ENCODE data around the gene VPS51. TPM values are rescaled to one million over a fixed set of nuclear protein-coding genes. Genes with fewer than 3 reads are reported as not detected.

Gene VPS51
- total and polyA plus RNA-seq, 9 of the 15 experiments (the other 6 are each of a cell fraction or from before 2014, with no cell fraction given), result 1.8 to 143 (median 46.8) TPM

DNA sequence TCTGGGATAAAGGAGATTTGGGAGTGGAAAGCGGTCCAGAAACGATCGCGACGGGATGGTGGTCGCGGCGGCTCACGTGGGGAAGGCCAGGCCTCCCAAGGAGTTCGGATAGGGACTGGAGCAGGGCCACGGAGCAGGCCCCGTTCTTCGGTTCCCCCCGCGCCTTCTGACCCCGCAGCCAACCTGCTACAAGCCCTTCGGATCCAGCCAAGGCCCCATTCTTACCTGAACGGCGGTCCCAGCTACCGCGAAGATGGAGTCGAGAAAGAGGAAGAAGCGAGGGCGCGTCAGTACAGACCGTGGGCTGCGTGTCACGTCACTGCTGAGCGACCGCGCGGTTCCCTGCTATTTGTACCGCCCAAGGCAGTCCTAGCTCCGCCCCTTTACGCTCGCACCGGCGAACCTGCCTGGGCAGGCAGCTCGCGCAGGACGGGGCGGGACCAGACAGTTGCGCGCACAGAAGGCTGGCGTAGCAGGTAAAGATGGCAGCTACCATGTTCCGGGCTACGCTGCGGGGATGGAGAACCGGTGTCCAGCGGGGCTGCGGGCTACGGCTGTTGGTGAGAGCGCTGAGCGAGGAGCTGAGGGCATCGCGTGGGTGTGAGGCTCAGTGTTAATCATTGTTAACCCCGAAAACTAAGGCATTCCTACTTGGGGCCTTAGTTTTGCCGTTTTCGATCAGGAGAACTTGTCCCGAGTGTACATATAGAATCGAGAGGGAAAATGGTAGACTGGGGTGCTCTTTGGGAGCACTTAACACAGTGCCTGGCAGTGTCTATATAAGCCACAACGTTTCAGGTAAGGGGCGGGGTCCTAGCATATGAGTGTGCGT is 26.1 kb downstream of the VPS51 start, which contains the start of the genes FAU and MRPL49 (continued):
- TF ChIP-seq, protein P1, sequence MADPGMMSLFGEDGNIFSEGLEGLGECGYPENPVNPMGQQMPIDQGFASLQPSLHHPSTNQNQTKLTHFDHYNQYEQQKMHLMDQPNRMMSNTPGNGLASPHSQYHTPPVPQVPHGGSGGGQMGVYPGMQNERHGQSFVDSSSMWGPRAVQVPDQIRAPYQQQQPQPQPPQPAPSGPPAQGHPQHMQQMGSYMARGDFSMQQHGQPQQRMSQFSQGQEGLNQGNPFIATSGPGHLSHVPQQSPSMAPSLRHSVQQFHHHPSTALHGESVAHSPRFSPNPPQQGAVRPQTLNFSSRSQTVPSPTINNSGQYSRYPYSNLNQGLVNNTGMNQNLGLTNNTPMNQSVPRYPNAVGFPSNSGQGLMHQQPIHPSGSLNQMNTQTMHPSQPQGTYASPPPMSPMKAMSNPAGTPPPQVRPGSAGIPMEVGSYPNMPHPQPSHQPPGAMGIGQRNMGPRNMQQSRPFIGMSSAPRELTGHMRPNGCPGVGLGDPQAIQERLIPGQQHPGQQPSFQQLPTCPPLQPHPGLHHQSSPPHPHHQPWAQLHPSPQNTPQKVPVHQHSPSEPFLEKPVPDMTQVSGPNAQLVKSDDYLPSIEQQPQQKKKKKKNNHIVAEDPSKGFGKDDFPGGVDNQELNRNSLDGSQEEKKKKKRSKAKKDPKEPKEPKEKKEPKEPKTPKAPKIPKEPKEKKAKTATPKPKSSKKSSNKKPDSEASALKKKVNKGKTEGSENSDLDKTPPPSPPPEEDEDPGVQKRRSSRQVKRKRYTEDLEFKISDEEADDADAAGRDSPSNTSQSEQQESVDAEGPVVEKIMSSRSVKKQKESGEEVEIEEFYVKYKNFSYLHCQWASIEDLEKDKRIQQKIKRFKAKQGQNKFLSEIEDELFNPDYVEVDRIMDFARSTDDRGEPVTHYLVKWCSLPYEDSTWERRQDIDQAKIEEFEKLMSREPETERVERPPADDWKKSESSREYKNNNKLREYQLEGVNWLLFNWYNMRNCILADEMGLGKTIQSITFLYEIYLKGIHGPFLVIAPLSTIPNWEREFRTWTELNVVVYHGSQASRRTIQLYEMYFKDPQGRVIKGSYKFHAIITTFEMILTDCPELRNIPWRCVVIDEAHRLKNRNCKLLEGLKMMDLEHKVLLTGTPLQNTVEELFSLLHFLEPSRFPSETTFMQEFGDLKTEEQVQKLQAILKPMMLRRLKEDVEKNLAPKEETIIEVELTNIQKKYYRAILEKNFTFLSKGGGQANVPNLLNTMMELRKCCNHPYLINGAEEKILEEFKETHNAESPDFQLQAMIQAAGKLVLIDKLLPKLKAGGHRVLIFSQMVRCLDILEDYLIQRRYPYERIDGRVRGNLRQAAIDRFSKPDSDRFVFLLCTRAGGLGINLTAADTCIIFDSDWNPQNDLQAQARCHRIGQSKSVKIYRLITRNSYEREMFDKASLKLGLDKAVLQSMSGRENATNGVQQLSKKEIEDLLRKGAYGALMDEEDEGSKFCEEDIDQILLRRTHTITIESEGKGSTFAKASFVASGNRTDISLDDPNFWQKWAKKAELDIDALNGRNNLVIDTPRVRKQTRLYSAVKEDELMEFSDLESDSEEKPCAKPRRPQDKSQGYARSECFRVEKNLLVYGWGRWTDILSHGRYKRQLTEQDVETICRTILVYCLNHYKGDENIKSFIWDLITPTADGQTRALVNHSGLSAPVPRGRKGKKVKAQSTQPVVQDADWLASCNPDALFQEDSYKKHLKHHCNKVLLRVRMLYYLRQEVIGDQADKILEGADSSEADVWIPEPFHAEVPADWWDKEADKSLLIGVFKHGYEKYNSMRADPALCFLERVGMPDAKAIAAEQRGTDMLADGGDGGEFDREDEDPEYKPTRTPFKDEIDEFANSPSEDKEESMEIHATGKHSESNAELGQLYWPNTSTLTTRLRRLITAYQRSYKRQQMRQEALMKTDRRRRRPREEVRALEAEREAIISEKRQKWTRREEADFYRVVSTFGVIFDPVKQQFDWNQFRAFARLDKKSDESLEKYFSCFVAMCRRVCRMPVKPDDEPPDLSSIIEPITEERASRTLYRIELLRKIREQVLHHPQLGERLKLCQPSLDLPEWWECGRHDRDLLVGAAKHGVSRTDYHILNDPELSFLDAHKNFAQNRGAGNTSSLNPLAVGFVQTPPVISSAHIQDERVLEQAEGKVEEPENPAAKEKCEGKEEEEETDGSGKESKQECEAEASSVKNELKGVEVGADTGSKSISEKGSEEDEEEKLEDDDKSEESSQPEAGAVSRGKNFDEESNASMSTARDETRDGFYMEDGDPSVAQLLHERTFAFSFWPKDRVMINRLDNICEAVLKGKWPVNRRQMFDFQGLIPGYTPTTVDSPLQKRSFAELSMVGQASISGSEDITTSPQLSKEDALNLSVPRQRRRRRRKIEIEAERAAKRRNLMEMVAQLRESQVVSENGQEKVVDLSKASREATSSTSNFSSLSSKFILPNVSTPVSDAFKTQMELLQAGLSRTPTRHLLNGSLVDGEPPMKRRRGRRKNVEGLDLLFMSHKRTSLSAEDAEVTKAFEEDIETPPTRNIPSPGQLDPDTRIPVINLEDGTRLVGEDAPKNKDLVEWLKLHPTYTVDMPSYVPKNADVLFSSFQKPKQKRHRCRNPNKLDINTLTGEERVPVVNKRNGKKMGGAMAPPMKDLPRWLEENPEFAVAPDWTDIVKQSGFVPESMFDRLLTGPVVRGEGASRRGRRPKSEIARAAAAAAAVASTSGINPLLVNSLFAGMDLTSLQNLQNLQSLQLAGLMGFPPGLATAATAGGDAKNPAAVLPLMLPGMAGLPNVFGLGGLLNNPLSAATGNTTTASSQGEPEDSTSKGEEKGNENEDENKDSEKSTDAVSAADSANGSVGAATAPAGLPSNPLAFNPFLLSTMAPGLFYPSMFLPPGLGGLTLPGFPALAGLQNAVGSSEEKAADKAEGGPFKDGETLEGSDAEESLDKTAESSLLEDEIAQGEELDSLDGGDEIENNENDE (IDR thresholded peaks at IDR 0.05; ENCODE audit: low read depth, low read length), result no peak
- TF ChIP-seq, protein P2, sequence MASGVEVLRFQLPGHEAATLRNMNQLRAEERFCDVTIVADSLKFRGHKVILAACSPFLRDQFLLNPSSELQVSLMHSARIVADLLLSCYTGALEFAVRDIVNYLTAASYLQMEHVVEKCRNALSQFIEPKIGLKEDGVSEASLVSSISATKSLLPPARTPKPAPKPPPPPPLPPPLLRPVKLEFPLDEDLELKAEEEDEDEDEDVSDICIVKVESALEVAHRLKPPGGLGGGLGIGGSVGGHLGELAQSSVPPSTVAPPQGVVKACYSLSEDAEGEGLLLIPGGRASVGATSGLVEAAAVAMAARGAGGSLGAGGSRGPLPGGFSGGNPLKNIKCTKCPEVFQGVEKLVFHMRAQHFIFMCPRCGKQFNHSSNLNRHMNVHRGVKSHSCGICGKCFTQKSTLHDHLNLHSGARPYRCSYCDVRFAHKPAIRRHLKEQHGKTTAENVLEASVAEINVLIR (CRISPR knock-in tag; IDR thresholded peaks at IDR 0.05), result peak; percentile 95
- peak; percentile 82 for TF ChIP-seq ATF7 (IDR thresholded peaks at IDR 0.05)
- TF ChIP-seq TAF15 (IDR thresholded peaks at IDR 0.05; ENCODE audit: low read depth, low read length), result no peak
- TF ChIP-seq, protein P3, sequence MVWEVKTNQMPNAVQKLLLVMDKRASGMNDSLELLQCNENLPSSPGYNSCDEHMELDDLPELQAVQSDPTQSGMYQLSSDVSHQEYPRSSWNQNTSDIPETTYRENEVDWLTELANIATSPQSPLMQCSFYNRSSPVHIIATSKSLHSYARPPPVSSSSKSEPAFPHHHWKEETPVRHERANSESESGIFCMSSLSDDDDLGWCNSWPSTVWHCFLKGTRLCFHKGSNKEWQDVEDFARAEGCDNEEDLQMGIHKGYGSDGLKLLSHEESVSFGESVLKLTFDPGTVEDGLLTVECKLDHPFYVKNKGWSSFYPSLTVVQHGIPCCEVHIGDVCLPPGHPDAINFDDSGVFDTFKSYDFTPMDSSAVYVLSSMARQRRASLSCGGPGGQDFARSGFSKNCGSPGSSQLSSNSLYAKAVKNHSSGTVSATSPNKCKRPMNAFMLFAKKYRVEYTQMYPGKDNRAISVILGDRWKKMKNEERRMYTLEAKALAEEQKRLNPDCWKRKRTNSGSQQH (CRISPR knock-in tag; IDR thresholded peaks at IDR 0.05), result no peak
- TF ChIP-seq CREM (IDR thresholded peaks at IDR 0.05; ENCODE audit: low read depth), result peak; percentile 99
- peak; percentile 76 for TF ChIP-seq SMAD1 (IDR thresholded peaks at IDR 0.05; ENCODE audit: low read depth, low read length, partially characterized antibody)
- no peak for TF ChIP-seq ZFP30 (CRISPR knock-in tag; IDR thresholded peaks at IDR 0.05; ENCODE audit: borderline replicate concordance)
- TF ChIP-seq, protein P4, sequence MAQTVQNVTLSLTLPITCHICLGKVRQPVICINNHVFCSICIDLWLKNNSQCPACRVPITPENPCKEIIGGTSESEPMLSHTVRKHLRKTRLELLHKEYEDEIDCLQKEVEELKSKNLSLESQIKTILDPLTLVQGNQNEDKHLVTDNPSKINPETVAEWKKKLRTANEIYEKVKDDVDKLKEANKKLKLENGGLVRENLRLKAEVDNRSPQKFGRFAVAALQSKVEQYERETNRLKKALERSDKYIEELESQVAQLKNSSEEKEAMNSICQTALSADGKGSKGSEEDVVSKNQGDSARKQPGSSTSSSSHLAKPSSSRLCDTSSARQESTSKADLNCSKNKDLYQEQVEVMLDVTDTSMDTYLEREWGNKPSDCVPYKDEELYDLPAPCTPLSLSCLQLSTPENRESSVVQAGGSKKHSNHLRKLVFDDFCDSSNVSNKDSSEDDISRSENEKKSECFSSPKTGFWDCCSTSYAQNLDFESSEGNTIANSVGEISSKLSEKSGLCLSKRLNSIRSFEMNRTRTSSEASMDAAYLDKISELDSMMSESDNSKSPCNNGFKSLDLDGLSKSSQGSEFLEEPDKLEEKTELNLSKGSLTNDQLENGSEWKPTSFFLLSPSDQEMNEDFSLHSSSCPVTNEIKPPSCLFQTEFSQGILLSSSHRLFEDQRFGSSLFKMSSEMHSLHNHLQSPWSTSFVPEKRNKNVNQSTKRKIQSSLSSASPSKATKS (CRISPR knock-in tag; IDR thresholded peaks at IDR 0.05), result no peak
- TF ChIP-seq TCF7L2 (IDR thresholded peaks at IDR 0.05; ENCODE audit: low read depth, low read length), result no peak

Measured in K562 (cell line).